Eye (tissue), 1 donor: ENCODE results near the gene CCDC33.
"Not testable (repeated sequence)": the region's sequence is repeated elsewhere in the genome, so short reads cannot be mapped to it uniquely, and the experiment has no call there.

Experiments used
- DNase-seq: peaks from one replicate; pipeline ENCODE4 v3.0.0-alpha.2; 2015

Gene CCDC33

GRCh38 chr15:74338676-74339075 lies 102.5 kb downstream of the CCDC33 start:
- no peak for DNase-seq

DNA sequence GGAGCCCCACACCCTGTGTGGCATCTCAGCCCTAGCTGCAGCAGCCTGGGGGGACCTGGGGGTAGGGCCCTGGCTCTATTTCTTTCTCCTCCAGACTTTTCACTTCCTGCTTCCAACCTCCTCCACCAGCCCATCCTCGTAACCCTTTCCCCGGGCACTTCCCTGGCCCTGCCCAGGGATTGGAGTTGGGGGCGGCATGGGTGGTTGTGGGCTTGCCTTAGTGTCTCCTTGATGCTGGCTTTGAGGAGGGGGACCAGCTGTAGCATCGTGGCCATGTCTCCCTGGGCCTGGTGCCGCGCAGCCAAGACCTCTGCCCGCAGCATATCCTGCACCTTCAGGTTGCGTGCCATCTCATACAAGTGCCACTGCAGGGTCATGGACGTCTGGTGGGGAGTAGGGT lies 103.2 kb downstream of the CCDC33 start:
- no peak for DNase-seq

DNA sequence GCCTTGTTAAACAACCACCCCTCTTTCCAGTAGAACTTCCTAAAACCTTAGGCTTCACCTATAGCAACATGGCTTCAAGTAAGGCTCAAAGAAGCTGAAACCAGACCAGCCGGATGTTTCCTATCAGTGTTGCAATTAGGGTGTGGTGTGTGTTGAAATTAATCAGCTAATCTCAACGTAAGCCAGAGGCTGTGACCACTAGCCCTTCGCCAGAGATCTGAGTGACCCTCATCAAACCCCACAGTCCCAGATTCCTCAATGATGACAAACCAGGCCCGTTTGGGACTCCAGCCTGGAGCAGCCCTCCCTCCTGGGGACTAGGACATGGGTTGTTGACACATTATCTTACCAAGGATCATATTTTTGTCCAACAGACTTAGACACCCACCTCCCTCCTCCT lies 104.0 kb downstream of the CCDC33 start:
- DNase-seq, result no peak

DNA sequence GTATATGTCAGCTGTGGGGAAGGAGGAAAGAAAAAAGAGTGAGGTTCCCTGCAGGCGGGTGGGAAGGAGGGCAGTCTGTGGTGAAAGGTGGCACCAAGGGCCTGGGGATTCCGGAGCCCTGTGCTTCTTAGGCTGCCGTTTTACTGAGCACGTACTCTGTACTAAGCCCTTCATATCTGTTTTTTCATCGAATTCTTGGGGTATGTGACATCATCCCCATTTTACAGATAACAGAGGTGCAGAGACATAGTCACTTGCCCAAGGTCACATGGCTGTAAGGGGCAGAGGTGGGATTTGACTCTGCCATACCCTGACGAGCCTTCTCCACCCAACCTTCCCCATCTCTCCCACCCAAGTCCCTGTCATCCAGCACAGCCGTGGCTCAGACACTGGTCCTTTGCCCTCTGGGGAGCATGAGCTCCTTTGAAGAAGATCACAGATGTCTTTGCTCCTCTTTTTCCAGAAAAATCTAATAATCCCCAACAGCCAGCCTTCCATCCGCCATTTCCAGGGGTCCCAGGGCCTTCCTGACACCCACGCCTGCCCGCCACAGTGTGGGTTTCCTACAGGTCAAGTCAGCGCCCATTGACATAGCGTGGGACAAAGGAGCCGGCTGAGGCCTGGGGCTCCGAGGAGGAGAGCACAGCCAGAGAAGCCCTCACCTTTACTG lies 107.1 kb downstream of the CCDC33 start:
- DNase-seq, result no peak

DNA sequence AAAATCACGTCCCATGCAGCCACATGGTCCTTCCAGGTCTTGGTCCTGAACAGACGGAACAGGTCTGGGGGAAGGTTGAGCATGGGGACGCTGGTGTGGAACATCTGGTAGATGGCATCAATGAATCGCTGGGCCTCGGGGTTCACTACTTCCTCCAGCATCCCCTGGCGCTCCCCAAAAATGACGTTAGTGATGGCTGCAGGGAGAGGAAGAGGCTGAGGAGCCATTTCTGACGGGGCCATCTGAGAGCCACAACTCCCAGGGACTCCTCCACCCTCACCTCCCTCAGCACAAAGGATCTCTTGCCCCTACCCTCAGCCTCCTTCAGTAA lies 107.6 kb downstream of the CCDC33 start:
- no peak for DNase-seq

DNA sequence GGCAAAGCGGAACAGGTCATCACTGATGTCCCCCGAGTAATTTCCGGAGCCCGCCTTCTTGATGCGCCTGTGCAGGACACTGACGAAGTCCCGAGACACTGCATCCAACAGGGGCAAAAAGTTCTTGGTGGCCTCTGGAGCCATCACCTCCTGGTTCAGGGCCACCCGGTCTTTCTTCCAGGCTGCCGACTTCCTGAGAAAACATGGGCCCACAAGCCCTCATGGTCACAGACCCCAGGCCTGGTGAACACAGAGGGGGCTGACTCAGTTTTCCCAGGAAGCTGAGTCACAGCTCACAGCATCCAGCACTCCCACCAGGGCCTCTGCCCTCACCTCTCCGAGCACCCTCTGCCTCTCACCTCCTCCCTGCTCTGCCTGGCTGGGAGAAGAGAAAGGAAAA lies 108.9 kb downstream of the CCDC33 start:
- DNase-seq, result no peak

GRCh38 chr15:74347757-74348250 lies 111.7 kb downstream of the CCDC33 start:
- no peak for DNase-seq

DNA sequence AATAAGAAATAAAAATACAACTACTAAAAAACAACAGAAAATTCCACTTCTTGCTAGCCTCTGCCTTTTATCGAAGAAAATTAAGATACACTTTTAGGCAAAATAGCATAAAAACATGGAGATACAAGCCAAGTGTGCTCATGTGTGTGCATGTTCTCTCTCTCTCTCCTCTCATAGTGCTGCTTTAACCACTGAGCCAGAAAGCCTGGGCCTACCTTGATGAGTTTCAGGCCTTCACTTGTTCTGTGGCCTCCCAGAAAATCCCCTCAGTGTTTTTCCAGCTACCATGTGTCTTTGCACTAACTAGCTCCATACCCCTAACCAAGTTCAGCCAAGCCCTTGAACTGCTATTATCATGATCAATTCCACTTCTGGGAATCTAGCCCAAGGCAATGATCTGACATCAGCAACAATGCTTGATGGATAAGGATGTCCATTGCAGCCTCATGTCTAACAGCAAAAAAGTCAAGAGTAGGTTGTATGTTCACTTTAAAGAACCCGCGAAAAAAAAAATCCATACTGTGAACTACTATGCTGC lies 113.2 kb downstream of the CCDC33 start:
- peak; percentile 29 for DNase-seq

GRCh38 chr15:74350295-74351275 lies 114.5 kb downstream of the CCDC33 start:
- DNase-seq, result no peak

- no peak for DNase-seq
Measured at GRCh38 chr15:74351670-74352069, 115.5 kb downstream of the CCDC33 start.

- no peak for DNase-seq
Measured at GRCh38 chr15:74352393-74352910, 116.3 kb downstream of the CCDC33 start.

GRCh38 chr15:74353992-74354391 lies 117.9 kb downstream of the CCDC33 start:
- not testable (repeated sequence) for DNase-seq

DNA sequence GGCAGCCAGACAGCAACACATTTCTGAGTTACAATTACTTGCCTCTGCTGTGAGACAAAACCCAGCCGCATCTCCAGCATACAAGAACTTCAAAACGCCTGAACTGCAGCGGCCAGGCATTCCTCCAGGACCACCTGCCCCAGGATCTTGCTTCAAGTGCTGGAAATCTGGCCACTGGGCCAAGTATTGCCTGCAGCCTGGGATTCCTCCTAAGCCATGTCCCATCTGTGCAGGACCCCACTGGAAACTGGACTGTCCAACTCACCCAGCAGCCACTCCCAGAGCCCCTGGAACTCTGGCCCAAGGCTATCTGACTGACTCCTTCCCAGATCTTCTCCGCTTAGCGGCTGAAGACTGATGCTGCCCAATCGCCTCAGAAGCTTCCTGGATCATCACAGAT lies 119.9 kb downstream of the CCDC33 start:
- not testable (repeated sequence) for DNase-seq

DNA sequence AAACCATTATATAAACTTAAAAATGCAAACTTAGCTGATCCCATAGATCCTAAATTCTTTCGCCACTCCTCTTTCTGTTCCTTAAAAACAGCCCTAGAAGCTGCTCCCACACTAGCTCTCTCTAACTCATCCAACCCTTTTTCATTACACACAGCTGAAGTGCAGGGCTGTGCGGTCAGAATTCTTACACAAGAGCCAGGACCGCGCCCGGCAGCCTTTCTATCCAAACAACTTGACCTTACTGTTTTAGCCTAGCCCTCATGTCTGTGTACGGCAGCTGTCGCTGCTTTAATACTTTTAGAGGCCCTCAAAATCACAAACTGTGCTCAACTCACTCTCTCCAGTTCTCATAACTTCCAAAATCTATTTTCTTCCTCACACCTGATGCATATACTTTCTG lies 121.4 kb downstream of the CCDC33 start:
- not testable (repeated sequence) for DNase-seq

DNA sequence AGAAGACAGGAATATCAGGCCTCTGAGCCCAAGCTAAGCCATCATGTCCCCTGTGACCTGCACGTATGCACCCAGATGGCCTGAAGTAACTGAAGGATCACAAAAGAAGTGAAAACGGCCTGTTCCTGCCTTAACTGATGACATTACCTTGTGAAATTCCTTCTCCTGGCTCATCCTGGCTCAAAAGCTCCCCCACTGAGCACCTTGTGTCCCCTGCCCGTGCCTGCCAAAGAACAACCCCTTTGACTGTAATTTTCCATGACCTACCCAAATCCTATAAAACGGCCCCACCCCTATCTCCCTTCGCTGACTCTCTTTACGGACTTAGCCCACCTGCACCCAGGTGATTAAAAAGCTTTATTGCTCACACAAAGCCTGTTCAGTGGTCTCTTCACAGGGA lies 123.2 kb downstream of the CCDC33 start:
- DNase-seq, result not testable (repeated sequence)

DNA sequence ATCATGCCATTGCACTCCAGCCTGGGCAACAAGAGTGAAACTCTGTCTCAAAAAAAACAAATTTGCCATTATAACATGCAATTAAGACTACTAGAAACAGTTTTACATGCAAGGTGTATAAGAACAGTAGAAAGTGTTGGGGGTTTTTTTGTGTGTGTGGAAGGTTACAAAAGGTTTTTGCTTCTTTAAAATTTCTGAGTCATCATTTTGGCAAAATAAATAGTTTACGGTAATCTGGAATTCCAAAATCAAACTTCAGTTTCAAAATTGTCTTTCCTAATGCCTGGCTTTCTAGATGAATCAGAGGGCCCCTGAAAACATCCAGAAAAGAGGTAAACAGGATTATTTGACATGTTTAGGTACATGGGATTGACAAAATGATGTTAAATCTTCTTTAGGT lies 124.7 kb downstream of the CCDC33 start:
- not testable (repeated sequence) for DNase-seq

DNA sequence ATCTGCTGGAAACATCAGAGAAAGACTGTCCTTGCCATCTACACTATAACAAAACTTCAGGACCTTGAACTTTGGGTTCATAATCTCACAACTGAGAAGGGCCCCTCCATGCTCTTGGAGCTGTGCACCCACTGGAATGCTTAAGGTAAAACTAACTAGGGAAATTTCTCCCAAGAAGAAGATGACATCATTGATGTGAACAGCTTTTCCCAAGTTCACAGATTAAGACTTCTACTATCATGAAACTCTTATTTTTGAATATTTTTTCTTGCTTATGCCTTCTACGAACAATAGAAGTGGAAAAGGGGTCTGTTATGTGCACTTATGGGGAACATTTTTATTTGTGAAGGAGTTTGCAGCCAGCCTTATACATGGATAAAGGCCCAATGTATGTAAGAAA lies 126.4 kb downstream of the CCDC33 start:
- no peak for DNase-seq

DNA sequence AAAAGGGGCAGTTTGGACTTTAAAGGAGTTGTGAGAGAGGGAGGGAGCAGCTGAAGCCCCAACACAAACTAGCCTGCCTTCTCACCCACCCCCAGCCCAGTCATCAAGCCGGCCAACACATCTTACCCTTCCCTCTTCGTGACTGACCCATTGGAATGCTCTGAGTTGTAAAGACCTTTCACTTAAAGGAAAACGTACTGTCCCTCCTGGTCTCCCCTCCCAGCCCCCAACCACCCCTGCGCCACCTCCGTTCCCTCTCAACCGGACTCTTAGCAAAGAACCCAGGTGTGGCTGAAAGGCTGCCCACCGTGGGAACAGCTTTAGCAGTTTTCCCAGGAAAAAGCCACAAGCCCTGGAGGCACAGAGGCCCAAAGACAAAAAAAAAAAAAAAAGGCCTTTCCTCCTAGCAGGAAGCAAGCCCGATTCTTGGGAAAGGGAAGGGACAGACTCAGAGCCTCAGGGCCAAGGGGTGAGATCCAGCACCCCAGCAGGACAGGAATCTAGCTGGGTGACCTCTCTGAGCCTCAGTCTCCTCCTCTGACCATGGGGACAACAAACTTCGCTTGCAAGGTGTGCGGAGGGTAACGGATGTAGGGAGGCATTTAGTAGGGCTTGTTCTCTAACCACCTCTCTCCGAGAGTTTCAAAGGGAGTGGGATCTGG lies 128.9 kb downstream of the CCDC33 start:
- DNase-seq, result no peak

- DNase-seq, result peak; percentile 83
Measured at GRCh38 chr15:74365598-74366445, 129.7 kb downstream of the CCDC33 start.

- DNase-seq, result no peak
Measured at GRCh38 chr15:74367296-74367854, 131.2 kb downstream of the CCDC33 start, which contains the start of gene CYP11A1. TSS of gene CYP11A1 (minus strand) at chr15:74367646. CDS start at chr15:74367585, 61 bp downstream.

DNA sequence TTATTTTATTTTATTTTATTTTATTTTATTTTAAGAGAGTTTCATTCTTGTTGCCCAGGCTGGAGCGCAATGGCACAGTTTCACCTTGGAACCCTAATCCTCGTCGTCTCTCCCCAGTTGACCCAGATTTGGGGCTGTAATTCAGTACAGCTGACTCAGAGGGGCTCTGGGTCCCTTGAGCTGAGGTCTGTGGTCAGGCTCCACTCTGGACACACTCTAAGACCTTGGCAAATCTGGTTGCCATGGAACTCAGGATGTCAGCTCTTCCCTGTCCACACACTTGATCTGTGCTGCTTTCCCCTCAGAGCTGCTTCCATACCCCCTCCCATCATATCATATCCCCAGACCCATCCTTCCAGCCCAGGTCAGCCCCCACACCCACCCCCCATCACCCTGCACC lies 132.0 kb downstream of the CCDC33 start:
- no peak for DNase-seq
